GM12878 (cell line): ENCODE data around the gene CALHM1. TPM values are rescaled to one million over a fixed set of nuclear protein-coding genes. Genes with fewer than 3 reads are reported as not detected.

Experiments used
- ATAC-seq: fragments of 200-7000 bp; cut with Tn5 transposase; 3 replicates; pipeline ENCODE4 v1.9.1; 2020; ENCODE audit warnings: mild to moderate bottlenecking, moderate library complexity
- BruUV-seq: library from RNA; stranded (reverse); fragments of 400-500 nt; replicated peaks from 2 replicates; lab custom pipeline; 2021; lab: Mats Ljungman, UMichigan
- CTCF ChIA-PET: fragments of 300-600 bp; sonication (Branson Sonifier 250); formaldehyde crosslinking; extraction: SDS; loops from one replicate; lab custom pipeline; 2021; ENCODE audit warnings: inconsistent platforms; lab: Yijun Ruan, JAX
- POLR2A ChIA-PET: fragments of 350-600 bp; formaldehyde crosslinking; extraction: SDS; loops from one replicate; lab custom pipeline; 2021; ENCODE audit warnings: inconsistent platforms; lab: Charles Lee
- RAD21 ChIA-PET: fragments of 300-600 bp; sonication (Branson Sonifier 250); formaldehyde crosslinking; loops from one replicate; lab custom pipeline; 2023; ENCODE audit warnings: antibody characterized with exemption; ENCODE audit not compliant: unreplicated experiment; lab: Charles Lee
- SMC1A ChIA-PET: fragments of 300-600 bp; sonication (Branson Sonifier 250); formaldehyde crosslinking; loops from one replicate; lab custom pipeline; 2023; ENCODE audit not compliant: unreplicated experiment, uncharacterized antibody; lab: Charles Lee
- DNase-seq: peaks from one replicate; pipeline ENCODE4 v3.0.0-alpha.2; 2011; ENCODE audit warnings: low read depth, low spot score
- FAIRE-seq: peaks from 3 replicates; lab custom pipeline; 2011; peaks lifted over from hg19 to GRCh38; lab: Jason Lieb, UNC
- H2AFZ ChIP-seq: 2 replicates; pipeline ENCODE4 v1.6.0; 2011; ENCODE audit warnings: low read depth, low read length, control low read depth; ENCODE audit not compliant: control insufficient read depth
- H3K27ac ChIP-seq: 2 replicates; pipeline ENCODE4 v1.5.1; 2011; ENCODE audit warnings: control low read depth; ENCODE audit not compliant: control insufficient read depth, insufficient read depth
- H3K27me3 ChIP-seq, 2 experiments: replicated peaks in 1 of 2; 2 replicates each; pipeline versions ENCODE4 v1.6.0 to v1.6.1; 2011; ENCODE audit warnings: low read length in 1 of 2; ENCODE audit not compliant: control insufficient read depth in 2 of 2, insufficient read depth in 2 of 2
- H3K36me3 ChIP-seq, 2 experiments: 2 replicates each; pipeline ENCODE4 v1.5.1; 2011; ENCODE audit warnings: low read length in 1 of 2; ENCODE audit not compliant: control insufficient read depth in 2 of 2, insufficient read depth in 2 of 2
- H3K4me1 ChIP-seq: 2 replicates; pipeline ENCODE4 v1.6.1; 2011; ENCODE audit warnings: mild to moderate bottlenecking, low read length, moderate library complexity, mixed read lengths; ENCODE audit not compliant: control insufficient read depth, insufficient read depth
- H3K4me2 ChIP-seq: 2 replicates; pipeline ENCODE4 v1.6.0; 2011; ENCODE audit warnings: control low read depth; ENCODE audit not compliant: control insufficient read depth, insufficient read depth
- H3K4me3 ChIP-seq: fragments of 200-600 bp; sonication (generic); 2 replicates; pipeline ENCODE4 v1.5.1; 2016
- H3K79me2 ChIP-seq: 2 replicates; pipeline ENCODE4 v1.6.0; 2011; ENCODE audit warnings: low read length; ENCODE audit not compliant: control insufficient read depth, insufficient read depth
- H3K9ac ChIP-seq: 2 replicates; pipeline ENCODE4 v1.8.0; 2011; ENCODE audit warnings: low read length, control low read depth, mixed read lengths; ENCODE audit not compliant: control insufficient read depth, insufficient read depth
- H3K9me3 ChIP-seq: replicated peaks from 3 replicates; pipeline ENCODE4 v1.5.1; 2011; ENCODE audit warnings: mild to moderate bottlenecking, low read length; ENCODE audit not compliant: control insufficient read depth, insufficient read depth
- H4K20me1 ChIP-seq: 2 replicates; pipeline ENCODE4 v1.6.0; 2011; ENCODE audit not compliant: control insufficient read depth, insufficient read depth
- MTA3 ChIP-seq: IDR thresholded peaks from 2 replicates; pipeline ENCODE4 v1.6.1; 2012; ENCODE audit warnings: low read length, inconsistent platforms, borderline replicate concordance
- NFYB ChIP-seq: IDR thresholded peaks from 2 replicates; pipeline ENCODE4 v1.6.1; 2011; ENCODE audit warnings: low read depth, mild to moderate bottlenecking, low read length, improper control_type of control experiment, moderate library complexity; ENCODE audit not compliant: insufficient read depth
- WGBS: methylation state at CpG from one replicate; pipeline ENCODE4 v1.1.6; 2016; ENCODE audit warnings: low lambda C conversion rate; ENCODE audit not compliant: insufficient replicate concordance, insufficient coverage; ENCODE audit errors: missing lambda C conversion rate; 5-methylcytosine and 5-hydroxymethylcytosine counted together
- in situ Hi-C: fragments of 300-500 bp; cut with MboI; formaldehyde crosslinking; loops from 9 replicates; pipeline ENCODE4 v1.14.3; 2018; ENCODE audit warnings: mixed read lengths
- intact Hi-C: fragments of 100-400 bp; cut with micrococcal nuclease; formaldehyde crosslinking; loops from one replicate; pipeline ENCODE4 v1.14.2; 2022; ENCODE audit not compliant: unreplicated experiment
- polyA plus RNA-seq, 11 experiments: library from polyadenylated mRNA; depleted of rRNA in 4 of 11; unstranded in 6 of 11; stranded (reverse) in 5 of 11; fragments of >200 nt; fragmentation: Nextera tagmentation in 4 of 11; fragmentation: Illumina TruSeq in 1 of 11; extraction: Ambion mirVana in 4 of 11; extraction: Trizol in 1 of 11; gene quantifications; 1 replicate in 1 of 11; 2 replicates in 10 of 11; pipeline versions ENCODE4 v1.2.1 to v1.2.3, GENCODE V29; 2011 to 2016; ENCODE audit warnings: inconsistent platforms in 2 of 11, missing spikeins in 2 of 11, low read depth in 1 of 11
- total RNA-seq, 4 experiments: library from RNA; depleted of rRNA in 3 of 4; stranded (reverse); fragments of >200 nt in 3 of 4; fragmentation: Illumina TruSeq in 1 of 4; extraction: Trizol in 1 of 4; gene quantifications; 2 replicates each; pipeline versions ENCODE4 v1.2.1 to v1.2.3, GENCODE V29; 2013 to 2021
- TF ChIP-seq, protein P1 (sequence below): fragments of 450-650 bp; IDR thresholded peaks from 2 replicates; pipeline ENCODE4 v1.6.1; 2016; ENCODE audit warnings: mild to moderate bottlenecking
- TF ChIP-seq, protein P2 (sequence below): IDR thresholded peaks from 2 replicates; pipeline ENCODE4 v1.6.1; 2011; ENCODE audit warnings: mild to moderate bottlenecking, low read depth, low read length, moderate library complexity; ENCODE audit not compliant: insufficient replicate concordance

Gene CALHM1
- total and polyA plus RNA-seq, 10 of the 15 experiments (the other 5 are each of a cell fraction or from before 2014, with no cell fraction given) = 0.05 to 1.7 (median 0.17) TPM

DNA sequence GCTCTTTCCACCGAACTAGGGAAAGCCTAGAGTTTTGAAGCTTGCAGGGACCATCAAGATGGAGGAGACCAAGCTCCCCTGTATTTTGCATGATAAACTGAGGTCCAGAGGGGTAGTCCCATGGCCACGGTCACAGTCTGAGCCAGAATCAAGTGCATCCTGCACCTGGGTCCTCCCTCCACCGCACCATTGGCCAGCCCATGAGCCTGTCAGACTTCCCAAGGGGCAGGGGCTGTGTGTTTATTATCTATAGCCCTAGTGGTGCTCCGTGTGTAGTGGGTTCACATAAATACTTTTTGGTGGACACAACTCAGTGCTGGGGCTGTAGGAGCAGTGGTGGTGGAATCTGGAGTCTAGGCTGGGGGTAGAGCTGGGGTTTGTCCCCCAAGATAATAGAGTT, 16.7 kb upstream of the CALHM1 start:
- Histone ChIP-seq H3K9me3 (no peaks in the 10 kb centered on the region), H4K20me1 (no peaks in the 10 kb centered on the region), H3K4me2 (no peak overlapping the region), H3K27ac (no peak overlapping the region), H2AFZ (no peak overlapping the region), H3K36me3 (no peaks in the 10 kb centered on the region), H3K9ac (no peak overlapping the region), H3K4me3 (no peak overlapping the region), H3K27me3 (no peaks in the 10 kb centered on the region), H3K4me1 (peaks cover 36% of the 10 kb centered on the region), H3K79me2 (no peaks in the 10 kb centered on the region)
- TF ChIP-seq, protein P1, sequence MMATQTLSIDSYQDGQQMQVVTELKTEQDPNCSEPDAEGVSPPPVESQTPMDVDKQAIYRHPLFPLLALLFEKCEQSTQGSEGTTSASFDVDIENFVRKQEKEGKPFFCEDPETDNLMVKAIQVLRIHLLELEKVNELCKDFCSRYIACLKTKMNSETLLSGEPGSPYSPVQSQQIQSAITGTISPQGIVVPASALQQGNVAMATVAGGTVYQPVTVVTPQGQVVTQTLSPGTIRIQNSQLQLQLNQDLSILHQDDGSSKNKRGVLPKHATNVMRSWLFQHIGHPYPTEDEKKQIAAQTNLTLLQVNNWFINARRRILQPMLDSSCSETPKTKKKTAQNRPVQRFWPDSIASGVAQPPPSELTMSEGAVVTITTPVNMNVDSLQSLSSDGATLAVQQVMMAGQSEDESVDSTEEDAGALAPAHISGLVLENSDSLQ = peak; percentile 36; the same call in 1 of the 2 replicates
- TF ChIP-seq, protein P2, sequence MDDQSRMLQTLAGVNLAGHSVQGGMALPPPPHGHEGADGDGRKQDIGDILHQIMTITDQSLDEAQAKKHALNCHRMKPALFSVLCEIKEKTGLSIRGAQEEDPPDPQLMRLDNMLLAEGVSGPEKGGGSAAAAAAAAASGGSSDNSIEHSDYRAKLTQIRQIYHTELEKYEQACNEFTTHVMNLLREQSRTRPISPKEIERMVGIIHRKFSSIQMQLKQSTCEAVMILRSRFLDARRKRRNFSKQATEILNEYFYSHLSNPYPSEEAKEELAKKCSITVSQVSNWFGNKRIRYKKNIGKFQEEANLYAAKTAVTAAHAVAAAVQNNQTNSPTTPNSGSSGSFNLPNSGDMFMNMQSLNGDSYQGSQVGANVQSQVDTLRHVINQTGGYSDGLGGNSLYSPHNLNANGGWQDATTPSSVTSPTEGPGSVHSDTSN = peak; percentile 17
- TF ChIP-seq MTA3 = no peak
- TF ChIP-seq NFYB = no peak
- POLR2A ChIA-PET = interaction anchor here (0.5 to 3.8 kb wide), 6 partner anchors 10 to 294 kb away, joined by 5 to 35 read pairs (median 11); partner anchors contain the start of genes CALHM1 and CALHM2
- no TSS peak for BruUV-seq
- in situ Hi-C loops (loop anchor here (5.0 kb wide), 1 partner anchor 58 kb away; no protein-coding TSS in a partner anchor), intact Hi-C loops (no loop called here)
- CTCF ChIA-PET = interaction anchor here (0.7 to 10.6 kb wide), 18 partner anchors 9 to 407 kb away, joined by 3 to 195 read pairs (median 9); partner anchors contain the start of genes CALHM1, CALHM2, NEURL1 and NT5C2
- WGBS = 74% methylated on average over 4 of the region's 4 CpGs
- no peak for FAIRE-seq
- DNase-seq = no peak
- no peak for ATAC-seq
- RAD21 ChIA-PET = interaction anchor here (0.7 to 4.7 kb wide), 11 partner anchors 8 to 825 kb away, joined by 3 to 73 read pairs (median 3); partner anchors contain the start of genes CALHM1 and CALHM2
- SMC1A ChIA-PET = interaction anchor here (1.2 to 9.8 kb wide), 11 partner anchors 9 to 58 kb away, joined by 3 to 124 read pairs (median 10); partner anchors contain the start of genes CALHM1 and CALHM2
